ENCODE data around the gene EDRF1. TPM values are rescaled to one million over a fixed set of nuclear protein-coding genes. Genes with fewer than 3 reads are reported as not detected.
A peak's percentile ranks its signal among the peaks of the same experiment; 100 is the strongest.

EDRF1 gene
- total RNA-seq, 1 experiment from 2014 or later, result 40.5 TPM

DNA sequence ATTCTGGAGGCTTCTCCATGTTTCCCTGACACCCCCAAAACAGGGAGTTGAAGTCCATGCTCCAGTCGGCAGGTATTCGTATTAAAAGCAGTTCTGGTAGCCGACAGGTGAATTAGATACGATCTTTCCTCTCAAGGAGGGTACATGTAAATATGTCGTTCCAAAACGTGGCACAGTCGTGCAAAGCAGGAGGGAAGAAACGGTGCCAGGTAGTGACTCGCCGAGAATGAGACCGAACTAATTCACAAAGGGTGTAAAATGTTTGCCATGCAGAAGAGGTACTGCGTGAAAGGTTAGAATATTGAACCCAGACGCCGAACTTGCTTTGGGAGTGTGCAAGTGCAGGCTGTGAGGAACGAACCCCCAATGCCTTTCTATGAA lies 483 bp downstream of the EDRF1 start:
- CTCF ChIA-PET, result no interaction called here

DNA sequence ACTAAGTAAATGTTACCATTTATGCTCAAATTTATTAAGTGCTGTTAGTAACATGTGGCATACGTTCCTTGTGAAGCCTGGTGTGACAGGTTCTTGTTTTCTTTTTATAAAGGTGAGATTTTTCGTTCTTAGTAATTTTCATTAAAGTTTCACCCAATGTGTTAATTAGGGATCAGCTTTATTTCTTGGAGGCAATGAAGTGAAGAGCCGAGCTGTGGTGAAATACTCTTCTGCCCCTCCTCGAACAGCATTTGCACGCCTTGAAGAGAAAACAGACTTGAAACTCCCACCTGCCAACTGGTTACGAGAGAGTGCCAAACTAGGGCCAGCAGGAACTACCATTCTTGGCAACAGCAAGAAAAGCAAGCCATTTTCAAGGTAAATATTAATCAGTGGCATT lies 1.5 kb downstream of the EDRF1 start:
- no peak for TF ChIP-seq EZH2 (IDR thresholded peaks at IDR 0.05; ENCODE audit: borderline replicate concordance, low read depth, low read length, poor library complexity, severe bottlenecking)
- TF ChIP-seq, protein P1, sequence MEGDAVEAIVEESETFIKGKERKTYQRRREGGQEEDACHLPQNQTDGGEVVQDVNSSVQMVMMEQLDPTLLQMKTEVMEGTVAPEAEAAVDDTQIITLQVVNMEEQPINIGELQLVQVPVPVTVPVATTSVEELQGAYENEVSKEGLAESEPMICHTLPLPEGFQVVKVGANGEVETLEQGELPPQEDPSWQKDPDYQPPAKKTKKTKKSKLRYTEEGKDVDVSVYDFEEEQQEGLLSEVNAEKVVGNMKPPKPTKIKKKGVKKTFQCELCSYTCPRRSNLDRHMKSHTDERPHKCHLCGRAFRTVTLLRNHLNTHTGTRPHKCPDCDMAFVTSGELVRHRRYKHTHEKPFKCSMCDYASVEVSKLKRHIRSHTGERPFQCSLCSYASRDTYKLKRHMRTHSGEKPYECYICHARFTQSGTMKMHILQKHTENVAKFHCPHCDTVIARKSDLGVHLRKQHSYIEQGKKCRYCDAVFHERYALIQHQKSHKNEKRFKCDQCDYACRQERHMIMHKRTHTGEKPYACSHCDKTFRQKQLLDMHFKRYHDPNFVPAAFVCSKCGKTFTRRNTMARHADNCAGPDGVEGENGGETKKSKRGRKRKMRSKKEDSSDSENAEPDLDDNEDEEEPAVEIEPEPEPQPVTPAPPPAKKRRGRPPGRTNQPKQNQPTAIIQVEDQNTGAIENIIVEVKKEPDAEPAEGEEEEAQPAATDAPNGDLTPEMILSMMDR (conservative IDR thresholded peaks at IDR 0.05; ENCODE audit: low read depth, low read length), result no peak
- no TSS peak for BruUV-seq (replicated peaks)
- H3K27me3 ChIP-seq (replicated peaks; ENCODE audit: insufficient read depth, low read depth, low read length, poor library complexity), result no peaks in the 10 kb centered on the region
- H3K36me3 ChIP-seq (ENCODE audit: insufficient read depth, low read length, poor library complexity, severe bottlenecking), result peaks cover 49% of the 10 kb centered on the region
- intact Hi-C loops (cut with micrococcal nuclease; ENCODE audit: unreplicated experiment), result no loop called here
- H3K4me1 ChIP-seq (ENCODE audit: insufficient read depth, low read length, poor library complexity, severe bottlenecking), result no peaks in the 10 kb centered on the region
- H3K4me3 ChIP-seq (ENCODE audit: low read depth, low read length, poor library complexity, severe bottlenecking), result no peak overlapping the region
- H3K27ac ChIP-seq (ENCODE audit: low read depth, low read length, poor library complexity, severe bottlenecking), result no peak overlapping the region
- no peak for DNase-seq (ENCODE audit: low spot score)
- no peaks in the 10 kb centered on the region for H3K9me3 ChIP-seq (ENCODE audit: low read depth, low read length, poor library complexity, severe bottlenecking)
- ChIA-PET CTCF (no interaction called here), POLR2A (ENCODE audit: low non-redundant PET) (no interaction called here)

More for the DNA sequence above, 483 bp downstream of the EDRF1 start:
- no peaks in the 10 kb centered on the region for H3K9me3 ChIP-seq (ENCODE audit: low read depth, low read length, poor library complexity, severe bottlenecking)
- no peak for DNase-seq (ENCODE audit: low spot score)
- peaks cover 39% of the 10 kb centered on the region for H3K36me3 ChIP-seq (ENCODE audit: insufficient read depth, low read length, poor library complexity, severe bottlenecking)
- TSS peak; percentile 49 for BruUV-seq (replicated peaks)
- no peak for TF ChIP-seq EZH2 (IDR thresholded peaks at IDR 0.05; ENCODE audit: borderline replicate concordance, low read depth, low read length, poor library complexity, severe bottlenecking)
- TF ChIP-seq, protein P1 (conservative IDR thresholded peaks at IDR 0.05; ENCODE audit: low read depth, low read length), result no peak
- POLR2A ChIA-PET (ENCODE audit: low non-redundant PET), result no interaction called here
- no peaks in the 10 kb centered on the region for H3K4me1 ChIP-seq (ENCODE audit: insufficient read depth, low read length, poor library complexity, severe bottlenecking)
- peak overlapping the region; percentile 95 for H3K4me3 ChIP-seq (ENCODE audit: low read depth, low read length, poor library complexity, severe bottlenecking)
- intact Hi-C loops (cut with micrococcal nuclease; ENCODE audit: unreplicated experiment), result no loop called here
- peak overlapping the region; percentile 90 for H3K27ac ChIP-seq (ENCODE audit: low read depth, low read length, poor library complexity, severe bottlenecking)
- H3K27me3 ChIP-seq (replicated peaks; ENCODE audit: insufficient read depth, low read depth, low read length, poor library complexity), result no peaks in the 10 kb centered on the region

DNA sequence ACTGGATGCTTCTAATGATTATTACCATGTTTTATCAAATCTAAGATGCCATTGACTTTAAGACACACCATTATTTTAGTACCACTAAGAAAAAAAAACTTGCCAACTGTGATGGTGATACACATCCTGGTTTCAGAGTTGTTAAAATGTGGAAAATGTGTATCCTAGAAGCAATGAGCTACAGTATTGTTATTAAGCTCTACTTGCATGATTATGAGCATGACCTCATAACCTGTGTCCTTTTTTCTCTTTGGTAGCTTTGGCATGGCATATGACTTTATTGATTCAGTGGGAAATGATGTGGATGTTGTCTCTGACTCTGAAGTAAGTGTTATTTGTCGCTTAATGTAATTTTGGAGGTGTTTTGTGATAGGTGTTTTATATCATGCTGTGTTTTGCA lies 3.3 kb downstream of the EDRF1 start:
- intact Hi-C loops (cut with micrococcal nuclease; ENCODE audit: unreplicated experiment), result no loop called here
- BruUV-seq (replicated peaks), result no TSS peak
- ChIA-PET POLR2A (ENCODE audit: low non-redundant PET) (no interaction called here), CTCF (no interaction called here)
- no peak for TF ChIP-seq EZH2 (IDR thresholded peaks at IDR 0.05; ENCODE audit: borderline replicate concordance, low read depth, low read length, poor library complexity, severe bottlenecking)
- TF ChIP-seq, protein P1 (conservative IDR thresholded peaks at IDR 0.05; ENCODE audit: low read depth, low read length), result no peak
- no peaks in the 10 kb centered on the region for H3K4me1 ChIP-seq (ENCODE audit: insufficient read depth, low read length, poor library complexity, severe bottlenecking)
- DNase-seq (ENCODE audit: low spot score), result no peak
- no peaks in the 10 kb centered on the region for H3K27me3 ChIP-seq (replicated peaks; ENCODE audit: insufficient read depth, low read depth, low read length, poor library complexity)
- H3K4me3 ChIP-seq (ENCODE audit: low read depth, low read length, poor library complexity, severe bottlenecking), result no peak overlapping the region
- H3K27ac ChIP-seq (ENCODE audit: low read depth, low read length, poor library complexity, severe bottlenecking), result peak overlapping the region; percentile 6
- H3K9me3 ChIP-seq (ENCODE audit: low read depth, low read length, poor library complexity, severe bottlenecking), result no peaks in the 10 kb centered on the region
- H3K36me3 ChIP-seq (ENCODE audit: insufficient read depth, low read length, poor library complexity, severe bottlenecking), result peaks cover 67% of the 10 kb centered on the region

Measured in A673 (cell line).